Fibroblast of mammary gland (primary cell): Measurements from ENCODE around the gene EYA2.

ENCODE experiments used
- DNase-seq: peaks from one replicate; pipeline ENCODE4 v3.0.0-alpha.2; 2010; ENCODE audit warnings: low read depth
- H3K4me3 ChIP-seq: 2 replicates; pipeline ENCODE4 v1.5.1; 2011; ENCODE audit warnings: low read depth, mild to moderate bottlenecking, low read length, moderate library complexity; ENCODE audit not compliant: control insufficient read depth
- CTCF ChIP-seq: conservative IDR thresholded peaks from 2 replicates; pipeline ENCODE4 v1.5.1; 2011; ENCODE audit warnings: low read depth, low read length, inconsistent platforms; ENCODE audit not compliant: control insufficient read depth, insufficient read depth

The EYA2 gene

GRCh38 chr20:47160240-47160639 is 265.6 kb downstream of the EYA2 start:
- no peak overlapping the region for H3K4me3 ChIP-seq
- no peak for DNase-seq
- TF ChIP-seq CTCF: no peak

DNA sequence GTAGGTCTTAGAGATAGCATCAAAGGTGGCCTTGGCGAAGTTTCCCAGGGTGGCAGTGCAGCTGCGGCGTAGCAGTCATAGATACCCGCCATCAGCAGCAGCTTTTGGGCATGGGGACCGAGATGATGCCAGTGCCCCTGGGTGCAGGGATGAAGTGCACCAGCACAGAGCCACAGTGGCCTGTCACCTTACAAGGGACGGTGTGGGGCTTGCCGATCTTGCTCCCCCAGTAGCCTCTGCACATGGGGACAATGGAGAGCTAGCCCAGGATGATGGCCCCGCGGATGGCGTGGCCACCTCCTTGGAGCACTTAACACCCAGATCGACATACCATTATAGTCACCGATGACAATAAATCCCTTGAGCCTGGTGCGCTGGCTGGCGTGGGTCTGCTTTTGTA is 266.3 kb downstream of the EYA2 start:
- no peak for TF ChIP-seq CTCF
- no peak overlapping the region for H3K4me3 ChIP-seq
- no peak for DNase-seq

- TF ChIP-seq CTCF: no peak
- DNase-seq: no peak
- H3K4me3 ChIP-seq: no peak overlapping the region
Observed at GRCh38 chr20:47161411-47161810, 266.8 kb downstream of the EYA2 start.

GRCh38 chr20:47164140-47164539 is 269.5 kb downstream of the EYA2 start:
- DNase-seq: no peak
- no peak overlapping the region for H3K4me3 ChIP-seq
- no peak for TF ChIP-seq CTCF

DNA sequence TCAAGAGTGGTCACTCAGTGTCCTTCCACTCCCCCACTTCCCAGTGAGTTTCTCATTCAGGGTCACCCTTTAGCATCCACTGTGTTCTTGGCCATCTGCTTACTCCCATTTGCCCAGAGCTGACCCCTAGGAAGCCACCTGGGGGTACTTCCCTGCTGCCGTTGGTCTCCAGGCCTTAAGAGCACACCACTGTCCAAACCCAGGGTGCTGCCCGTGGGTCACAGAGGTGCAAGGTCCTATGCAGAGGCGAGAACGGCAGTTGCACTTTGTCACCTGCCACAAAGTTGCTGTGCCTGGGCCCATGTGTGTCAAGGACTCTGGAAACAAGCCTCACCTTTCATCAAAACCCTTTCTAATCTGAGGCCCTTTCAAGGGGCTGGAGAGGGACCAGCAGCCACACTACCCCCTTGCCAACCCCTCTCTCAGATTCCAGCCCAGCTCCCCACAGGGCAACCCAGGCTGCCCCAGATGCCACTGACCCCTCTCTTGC is 270.8 kb downstream of the EYA2 start:
- H3K4me3 ChIP-seq: no peak overlapping the region
- no peak for DNase-seq
- no peak for TF ChIP-seq CTCF

DNA sequence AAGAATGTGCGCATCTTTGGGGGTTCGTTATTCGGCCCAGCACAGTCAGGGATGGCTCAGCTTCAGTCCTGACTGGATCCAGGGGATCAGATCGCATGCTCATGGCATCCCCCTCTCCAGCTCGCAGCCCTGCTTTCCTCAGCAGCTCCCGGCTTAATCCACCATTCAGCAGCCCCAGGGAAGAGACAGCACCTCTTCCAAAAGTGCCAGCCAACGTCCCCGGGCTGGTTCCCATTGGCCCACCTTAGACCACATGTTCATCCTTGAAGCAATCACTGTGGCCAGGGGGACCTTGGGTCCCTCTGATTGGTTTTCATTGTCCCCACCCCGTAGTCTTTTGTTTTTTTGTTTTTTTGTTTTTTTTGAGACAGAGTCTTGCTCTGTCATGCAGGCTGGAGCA is 273.2 kb downstream of the EYA2 start:
- H3K4me3 ChIP-seq: no peak overlapping the region
- TF ChIP-seq CTCF: no peak
- no peak for DNase-seq

GRCh38 chr20:47172579-47172978 is 277.9 kb downstream of the EYA2 start:
- H3K4me3 ChIP-seq: no peak overlapping the region
- DNase-seq: no peak
- no peak for TF ChIP-seq CTCF
